GM12865 (cell line): ENCODE results near the gene DGCR8.

Experiments
- DNase-seq: peaks from one replicate; pipeline ENCODE4 v3.0.0; 2010; ENCODE audit warnings: low read depth
- H3K4me3 ChIP-seq: 2 replicates; pipeline ENCODE4 v1.5.1; 2011; ENCODE audit warnings: mild to moderate bottlenecking, low read depth, low read length, control low read depth
- CTCF ChIP-seq: IDR thresholded peaks from 2 replicates; pipeline ENCODE4 v1.5.1; 2011; ENCODE audit warnings: low read length, control low read depth, low read depth, inconsistent platforms; ENCODE audit not compliant: insufficient read depth; ENCODE audit errors: missing control alignments

The DGCR8 gene

GRCh38 chr22:20093418-20094196, 13.6 kb downstream of the DGCR8 start:
- no peak overlapping the region for H3K4me3 ChIP-seq
- no peak for DNase-seq
- no peak for TF ChIP-seq CTCF

GRCh38 chr22:20094197-20094807, 14.3 kb downstream of the DGCR8 start:
- TF ChIP-seq CTCF: no peak
- DNase-seq: no peak

GRCh38 chr22:20095521-20095920, 15.5 kb downstream of the DGCR8 start:
- no peak overlapping the region for H3K4me3 ChIP-seq
- TF ChIP-seq CTCF: no peak
- no peak for DNase-seq

More at GRCh38 chr22:20094197-20094807, 14.3 kb downstream of the DGCR8 start:
- H3K4me3 ChIP-seq: no peak overlapping the region

GRCh38 chr22:20096574-20097420, 16.8 kb downstream of the DGCR8 start:
- TF ChIP-seq CTCF: no peak
- no peak for DNase-seq
- no peak overlapping the region for H3K4me3 ChIP-seq

GRCh38 chr22:20099099-20099711, 19.2 kb downstream of the DGCR8 start:
- no peak for TF ChIP-seq CTCF
- no peak overlapping the region for H3K4me3 ChIP-seq
- DNase-seq: no peak

GRCh38 chr22:20101638-20102037, 21.6 kb downstream of the DGCR8 start:
- no peak for TF ChIP-seq CTCF
- no peak for DNase-seq

More at GRCh38 chr22:20101638-20102037, 21.6 kb downstream of the DGCR8 start:
- H3K4me3 ChIP-seq: no peak overlapping the region
